ENCODE results near the gene ATP13A4.

Gene ATP13A4

GRCh38 chr3:193554811-193555210, at the start of gene ATP13A4:
TSS of gene ATP13A4 (minus strand) at chr3:193554895. CDS start at chr3:193554799, 96 bp downstream.
- DNase-seq, result no peak

- DNase-seq, result no peak
Observed at GRCh38 chr3:193599393-193599792, 44.7 kb upstream of the ATP13A4 start.

- no peak for DNase-seq
Observed at GRCh38 chr3:193598202-193598601, 43.5 kb upstream of the ATP13A4 start.

GRCh38 chr3:193595939-193596487, 41.3 kb upstream of the ATP13A4 start:
- no peak for DNase-seq

- DNase-seq, result no peak
Observed at GRCh38 chr3:193594946-193595689, 40.4 kb upstream of the ATP13A4 start.

- no peak for DNase-seq
Observed at GRCh38 chr3:193593668-193594030, 39.0 kb upstream of the ATP13A4 start.

- peak; percentile 89 for DNase-seq
Observed at GRCh38 chr3:193592841-193593667, 38.4 kb upstream of the ATP13A4 start, which contains the start of gene OPA1. TSS of gene OPA1 (plus strand) at chr3:193593208. CDS start at chr3:193593378, 170 bp downstream.

GRCh38 chr3:193590088-193590856, 35.6 kb upstream of the ATP13A4 start:
- no peak for DNase-seq

GRCh38 chr3:193589616-193590015, 34.9 kb upstream of the ATP13A4 start:
- DNase-seq, result no peak

GRCh38 chr3:193589129-193589528, 34.4 kb upstream of the ATP13A4 start:
- no peak for DNase-seq

GRCh38 chr3:193586526-193586925, 31.8 kb upstream of the ATP13A4 start:
- no peak for DNase-seq

- DNase-seq, result no peak
Observed at GRCh38 chr3:193585530-193585929, 30.8 kb upstream of the ATP13A4 start.

- no peak for DNase-seq
Observed at GRCh38 chr3:193574488-193575070, 19.9 kb upstream of the ATP13A4 start.

- DNase-seq, result no peak
Observed at GRCh38 chr3:193573403-193574191, 18.9 kb upstream of the ATP13A4 start.

- DNase-seq, result peak; percentile 51
Observed at GRCh38 chr3:193572426-193572908, 17.8 kb upstream of the ATP13A4 start.

- DNase-seq, result no peak
Observed at GRCh38 chr3:193569119-193569518, 14.4 kb upstream of the ATP13A4 start.

GRCh38 chr3:193564012-193564411, 9.3 kb upstream of the ATP13A4 start:
- DNase-seq, result no peak

- no peak for DNase-seq
Observed at GRCh38 chr3:193563426-193563825, 8.7 kb upstream of the ATP13A4 start.

GRCh38 chr3:193560870-193561269, 6.2 kb upstream of the ATP13A4 start:
- no peak for DNase-seq

- no peak for DNase-seq
Observed at GRCh38 chr3:193560091-193560490, 5.4 kb upstream of the ATP13A4 start.

- no peak for DNase-seq
Observed at GRCh38 chr3:193559100-193559499, 4.4 kb upstream of the ATP13A4 start.

- DNase-seq, result no peak
Observed at GRCh38 chr3:193556841-193557240, 2.1 kb upstream of the ATP13A4 start.
